NCI-H1092 (cell line): Measurements from ENCODE around the gene PIP4K2B.
A peak's percentile ranks its signal among the peaks of the same experiment; 100 is the strongest.
"Not testable (repeated sequence)": the region's sequence is repeated elsewhere in the genome, so short reads cannot be mapped to it uniquely, and the experiment has no call there.

Source experiments
- DNase-seq: peaks from one replicate; lab custom pipeline; 2025; lab: John Stamatoyannopoulos, UW

The PIP4K2B gene

GRCh38 chr17:38730526-38731379 is 68.6 kb downstream of the PIP4K2B start:
- peak; percentile 67 for DNase-seq

DNA sequence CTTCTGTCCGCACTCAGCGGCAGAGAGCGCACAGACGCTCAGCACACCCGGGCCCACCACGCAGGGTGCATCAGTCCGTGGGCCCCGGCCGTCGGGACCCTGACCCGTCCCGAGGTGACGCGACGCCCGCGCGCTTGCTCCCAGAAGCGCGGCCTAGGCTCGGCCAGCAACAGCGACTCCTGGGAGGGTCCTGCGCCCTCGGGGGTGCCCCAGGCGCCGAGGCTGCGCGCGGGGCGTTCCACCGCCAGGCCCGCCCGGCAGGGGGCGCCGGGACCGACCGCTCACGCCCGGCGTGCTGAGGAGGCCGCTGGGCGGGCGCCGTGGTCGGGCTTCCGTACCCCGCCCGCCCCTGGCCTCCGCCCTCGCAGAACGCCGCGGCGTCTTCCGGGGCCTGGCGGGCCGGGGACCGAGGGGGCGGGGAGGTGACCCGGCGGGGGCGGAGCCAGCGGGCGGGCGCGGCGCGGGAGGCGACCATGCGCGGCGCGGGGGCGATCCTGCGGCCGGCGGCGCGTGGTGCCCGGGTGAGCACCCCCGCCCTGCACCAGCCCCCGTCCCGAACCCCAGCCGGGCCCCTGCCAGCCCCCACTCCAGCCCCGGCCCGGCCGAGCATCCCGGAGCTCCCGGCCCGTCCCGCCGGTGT is 69.3 kb downstream of the PIP4K2B start, which contains the start of gene CISD3:
TSS of gene CISD3 (plus strand) at position 456 of the 640 bp plus-strand sequence. CDS start at position 474, 18 bp downstream.
- DNase-seq: peak; percentile 72

DNA sequence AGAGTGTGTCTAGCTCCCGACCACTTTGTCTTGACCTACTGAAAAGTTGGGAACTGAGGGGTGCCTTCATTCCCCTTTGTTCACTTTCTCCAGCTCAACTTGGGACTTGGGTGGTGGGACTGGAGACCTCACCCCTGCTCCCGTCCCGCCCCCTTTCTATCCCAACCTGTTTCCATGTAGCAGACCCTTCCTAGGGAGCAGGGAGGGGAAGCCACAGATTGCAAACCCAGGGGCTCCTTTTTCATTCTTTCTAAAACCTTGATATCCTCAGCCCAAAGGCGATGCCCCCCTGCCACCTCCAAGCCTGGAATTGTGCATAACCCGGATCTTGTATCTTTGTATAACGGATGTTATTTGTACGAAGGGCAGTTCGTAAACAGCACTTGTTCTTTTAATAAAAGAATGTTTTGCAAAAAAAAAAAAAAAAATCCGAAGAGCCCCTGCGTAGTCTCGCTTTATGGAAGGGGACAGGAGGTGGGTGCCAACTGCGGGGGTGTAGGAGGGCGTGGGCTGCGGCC is 69.9 kb downstream of the PIP4K2B start:
- no peak for DNase-seq

DNA sequence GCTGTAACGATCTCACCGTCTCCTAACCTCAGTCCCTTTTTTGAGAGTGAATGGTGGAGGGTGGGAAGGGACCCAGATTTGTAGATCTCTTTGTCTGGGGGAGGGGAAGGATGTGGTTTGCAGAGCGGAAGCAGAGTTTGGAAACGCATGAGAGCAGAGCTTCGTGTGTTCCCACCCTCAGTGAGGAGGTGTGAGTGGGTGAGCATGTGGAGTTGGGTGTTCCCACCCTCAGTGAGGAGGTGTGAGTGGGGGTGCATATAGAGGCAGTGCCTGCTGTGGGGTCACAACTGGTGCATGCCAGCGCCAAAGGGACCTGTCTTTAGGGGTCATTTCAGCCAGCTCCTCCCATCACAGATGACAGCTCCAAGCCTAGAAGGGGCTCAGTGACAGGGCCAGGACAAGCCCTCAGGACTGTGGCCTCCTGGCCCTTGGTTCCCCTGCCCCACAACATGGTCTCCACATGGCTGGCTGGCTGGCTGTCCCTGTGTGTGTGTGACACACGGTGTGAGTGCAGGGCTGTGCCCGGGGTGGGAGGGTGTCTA is 71.0 kb downstream of the PIP4K2B start:
- no peak for DNase-seq

DNA sequence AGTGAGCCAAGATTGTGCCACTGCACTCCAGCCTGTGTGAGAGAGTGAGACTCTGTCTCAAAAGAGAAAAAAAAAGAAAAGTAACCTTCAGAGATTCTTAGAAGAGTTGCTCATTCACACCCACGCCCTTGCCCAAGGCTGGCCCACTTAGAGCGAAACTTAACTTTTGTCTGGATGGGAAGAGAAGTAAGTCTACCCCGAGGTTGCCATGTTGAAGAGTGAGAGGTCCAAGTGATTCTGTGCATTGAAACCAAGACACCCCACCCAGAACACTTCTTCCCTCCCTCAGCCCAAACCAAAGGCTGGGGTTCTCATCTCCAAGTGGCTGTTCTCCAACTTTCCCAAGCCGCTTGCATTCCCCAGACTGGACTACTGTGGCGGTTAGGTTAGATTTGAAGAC is 71.6 kb downstream of the PIP4K2B start:
- DNase-seq: no peak

DNA sequence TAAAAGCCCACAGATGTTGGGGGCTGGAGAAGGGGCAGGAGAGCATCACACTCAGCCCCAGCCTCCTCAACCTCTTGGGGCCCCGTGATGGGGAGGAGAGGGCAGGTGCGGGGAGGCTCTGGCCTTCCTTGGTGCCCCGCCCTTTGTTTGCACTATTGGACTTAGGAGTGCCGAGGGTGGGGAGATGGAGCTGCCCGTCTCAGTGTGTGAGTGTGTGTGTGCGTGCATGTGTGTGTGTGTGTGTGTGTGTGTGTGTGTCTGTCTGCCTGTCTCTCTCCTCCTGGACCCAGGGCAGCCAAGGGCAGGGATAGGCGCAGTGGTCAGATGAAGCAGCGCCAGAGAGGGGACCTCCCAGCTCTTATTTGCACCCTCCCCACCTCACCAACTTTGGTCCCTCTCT is 73.2 kb downstream of the PIP4K2B start:
- DNase-seq: not testable (repeated sequence)

- DNase-seq: no peak
Measured at GRCh38 chr17:38725066-38725465, 74.3 kb downstream of the PIP4K2B start.

- peak; percentile 81 for DNase-seq
Measured at GRCh38 chr17:38724337-38724988, 74.9 kb downstream of the PIP4K2B start.

GRCh38 chr17:38721802-38722201 is 77.6 kb downstream of the PIP4K2B start:
- DNase-seq: no peak

DNA sequence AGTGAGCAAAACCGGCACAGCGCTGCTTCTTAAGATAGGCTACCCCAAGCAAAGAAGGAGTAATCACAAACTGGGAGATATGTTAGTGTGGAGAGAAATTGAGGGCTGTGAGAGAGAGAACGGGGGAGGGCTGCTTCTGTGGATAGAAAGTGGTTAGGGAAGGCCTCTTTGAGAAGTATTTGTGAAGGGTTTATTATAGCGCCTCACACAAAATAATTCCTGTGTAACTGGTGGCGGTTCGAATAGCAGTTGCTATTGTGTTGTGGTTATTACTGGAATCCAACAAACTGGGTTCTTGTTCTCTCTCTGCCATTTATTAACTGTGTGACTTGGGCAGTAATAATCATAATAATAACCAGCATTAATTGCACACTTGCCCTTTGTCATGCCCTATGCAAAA is 78.4 kb downstream of the PIP4K2B start:
- DNase-seq: no peak

GRCh38 chr17:38719943-38720641 is 79.3 kb downstream of the PIP4K2B start:
- no peak for DNase-seq

DNA sequence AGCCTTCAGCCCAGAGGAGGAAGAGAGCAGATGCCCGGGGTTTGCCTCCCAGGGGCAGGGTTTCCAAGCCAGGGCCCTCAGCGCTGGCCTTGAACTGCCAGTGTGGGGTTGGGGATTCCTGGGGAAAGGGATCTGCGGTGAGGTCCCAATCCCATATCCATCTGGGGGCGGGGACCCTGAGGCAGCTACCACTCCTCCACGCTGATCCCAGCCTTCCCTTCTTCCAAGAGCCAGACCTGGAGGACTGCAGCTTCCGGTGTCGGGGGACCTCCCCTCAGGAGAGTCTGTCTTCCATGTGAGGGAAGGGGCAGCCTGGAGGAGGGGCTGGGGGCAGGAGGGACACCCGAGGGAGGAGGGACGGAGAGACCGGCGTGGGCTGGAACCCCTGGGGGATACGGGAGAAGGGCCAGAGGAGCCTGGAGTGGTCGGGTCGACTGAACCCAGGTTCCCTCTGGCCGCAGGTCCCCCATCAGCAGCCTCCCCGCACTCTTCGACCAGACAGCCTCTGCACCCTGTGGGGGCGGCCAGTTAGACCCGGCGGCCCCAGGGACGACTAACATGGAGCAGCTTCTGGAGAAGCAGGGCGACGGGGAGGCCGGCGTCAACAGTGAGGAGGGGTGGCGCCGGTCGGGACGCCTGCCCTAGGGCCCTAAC is 79.9 kb downstream of the PIP4K2B start:
- DNase-seq: no peak

GRCh38 chr17:38717139-38717745 is 82.1 kb downstream of the PIP4K2B start:
- DNase-seq: no peak

GRCh38 chr17:38716368-38717005 is 82.9 kb downstream of the PIP4K2B start:
- DNase-seq: no peak
